Sigmoid colon (tissue), 7 donors: ENCODE results near the gene RSPH6A. TPM values are rescaled to one million over a fixed set of nuclear protein-coding genes. Genes with fewer than 3 reads are reported as not detected.

ENCODE experiments used
- DNase-seq: peaks from one replicate; pipeline ENCODE4 v3.0.0-alpha.2; 2019
- H3K27ac ChIP-seq, 4 donors: fragments of 200-600 bp; sonication (generic); one replicate each; pipeline ENCODE4 v1.5.1; 2016 to 2019; ENCODE audit warnings: mild to moderate bottlenecking in 1 of 4
- H3K27me3 ChIP-seq, 3 donors: fragments of 200-600 bp; sonication (generic); one replicate each; pipeline ENCODE4 v1.5.1; 2019; ENCODE audit warnings: mild to moderate bottlenecking in 1 of 3
- H3K36me3 ChIP-seq, 4 donors: fragments of 200-600 bp; sonication (generic); one replicate each; pipeline ENCODE4 v1.5.1; 2016 to 2019
- H3K4me1 ChIP-seq, 4 donors: fragments of 200-600 bp; sonication (generic); one replicate each; pipeline ENCODE4 v1.5.1; 2017 to 2019
- H3K4me3 ChIP-seq, 4 donors: fragments of 200-600 bp; sonication (generic); one replicate each; pipeline ENCODE4 v1.5.1; 2017 to 2019; ENCODE audit warnings: mild to moderate bottlenecking in 2 of 4, moderate library complexity in 1 of 4
- H3K9me3 ChIP-seq, 4 donors: fragments of 200-600 bp in 3 of 4; sonication (generic) in 3 of 4; one replicate each; pipeline versions ENCODE4 v1.5.1 to v1.6.1; 2013 to 2019
- CTCF ChIP-seq, 4 experiments: fragments of 450-650 bp in 3 of 4; fragments of 200-600 bp in 1 of 4; IDR thresholded peaks; one replicate each; pipeline ENCODE4 v1.5.1; 2016 to 2019; ENCODE audit warnings: antibody characterized with exemption in 4 of 4, mild to moderate bottlenecking in 3 of 4, moderate library complexity in 2 of 4
- EP300 ChIP-seq, 4 donors: sonication (generic); formaldehyde crosslinking; IDR thresholded peaks; one replicate each; pipeline ENCODE4 v1.6.1; 2017; ENCODE audit warnings: antibody characterized with exemption in 4 of 4
- POLR2A ChIP-seq, 2 donors: fragments of 450-650 bp; IDR thresholded peaks; one replicate each; pipeline ENCODE4 v1.6.1; 2016; ENCODE audit warnings: antibody characterized with exemption in 2 of 2, mild to moderate bottlenecking in 2 of 2, moderate library complexity in 2 of 2
- POLR2AphosphoS5 ChIP-seq, 4 donors: sonication (generic); formaldehyde crosslinking; IDR thresholded peaks; one replicate each; pipeline ENCODE4 v1.6.1; 2017; ENCODE audit warnings: antibody characterized with exemption in 4 of 4
- WGBS, 2 donors: extraction: QIAGEN DNeasy Blood & Tissue Kit; methylation state at CpG; one replicate each; pipeline ENCODE4 v1.1.7; 2013; 5-methylcytosine and 5-hydroxymethylcytosine counted together
- intact Hi-C: fragments of 100-400 bp; cut with DNase I; formaldehyde crosslinking; loops from one replicate; pipeline ENCODE4 v1.15.1; 2023
- polyA plus RNA-seq, 3 donors: library from polyadenylated mRNA; stranded (reverse); fragments of 200-250 nt; gene quantifications; one replicate each; pipeline ENCODE4 v1.2.3, GENCODE V29; 2013
- total RNA-seq, 4 donors: library from RNA; depleted of rRNA; stranded (reverse); fragments of >200 nt; gene quantifications; one replicate each; pipeline ENCODE4 v1.1.0, GENCODE V29; 2016
- donor health status: healthy with polysubstance abuse.
- donor health status: Bipolar disorder and iron deficiency.
- donor health status: healthy.

RSPH6A gene
- total and polyA plus RNA-seq, 7 donors = 0.12 TPM; not detected in 6

- intact Hi-C loops = no loop called here
- H3K27me3 ChIP-seq = no peaks in the 10 kb centered on the region
- H3K4me1 ChIP-seq = peaks cover 0 to 35% (median 29%) of the 10 kb centered on the region in 4 donors
- WGBS, 2 donors = 53 to 71% methylated on average over 9 of the region's 9 CpGs
- DNase-seq = no peak
- peak overlapping the region in 1 of 4 donors; percentile 14 for H3K27ac ChIP-seq
- TF ChIP-seq POLR2AphosphoS5 (IDR thresholded peaks at IDR 0.05) = no peak
- no peak for TF ChIP-seq POLR2A (IDR thresholded peaks at IDR 0.05)
- no peak for TF ChIP-seq CTCF (IDR thresholded peaks at IDR 0.05)
- no peak for TF ChIP-seq EP300 (IDR thresholded peaks at IDR 0.05)
- peaks cover 5 to 64% (median 54%) of the 10 kb centered on the region in 4 donors for H3K36me3 ChIP-seq
- H3K4me3 ChIP-seq = no peak overlapping the region
- no peaks in the 10 kb centered on the region for H3K9me3 ChIP-seq
These were observed 40.3 kb downstream of the RSPH6A start for GRCh38 chr19:45774765-45775164.

- no peaks in the 10 kb centered on the region for H3K9me3 ChIP-seq
- no peaks in the 10 kb centered on the region for H3K27me3 ChIP-seq
- peak overlapping the region; percentile 4 to 99 (median 94) for H3K27ac ChIP-seq
- peaks cover 5 to 61% (median 47%) of the 10 kb centered on the region in 4 donors for H3K36me3 ChIP-seq
- intact Hi-C loops = no loop called here
- no peak for DNase-seq
- H3K4me1 ChIP-seq = peaks cover 0 to 25% (median 18%) of the 10 kb centered on the region in 4 donors
- H3K4me3 ChIP-seq = no peak overlapping the region
- 11 to 26% methylated on average over 2 of the region's 2 CpGs for WGBS, 2 donors
- TF ChIP-seq POLR2AphosphoS5 (IDR thresholded peaks at IDR 0.05) (no peak), POLR2A (IDR thresholded peaks at IDR 0.05) (no peak), EP300 (IDR thresholded peaks at IDR 0.05) (no peak), CTCF (IDR thresholded peaks at IDR 0.05) (no peak)
These were observed 41.7 kb downstream of the RSPH6A start for GRCh38 chr19:45773384-45773783.

DNA sequence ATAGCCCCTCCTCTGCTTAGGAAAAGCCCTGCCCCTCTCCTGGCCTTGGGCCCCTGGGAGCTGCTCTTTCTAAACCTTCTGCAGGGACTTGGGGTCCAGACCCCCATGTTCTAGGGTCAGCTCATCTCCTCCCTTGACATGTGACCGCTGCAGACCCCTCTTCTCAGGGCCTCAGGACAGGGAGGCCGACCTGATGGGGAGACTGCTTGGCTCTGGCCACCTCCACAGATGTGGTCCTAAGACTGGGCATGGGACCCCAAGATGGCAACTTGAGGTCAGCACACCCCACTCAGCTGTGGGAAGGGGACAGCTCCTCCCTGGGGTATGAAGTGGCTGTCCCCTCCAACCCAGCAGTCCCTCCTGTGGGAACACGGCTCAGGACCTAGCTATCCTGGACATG lies 42.2 kb downstream of the RSPH6A start:
- Histone ChIP-seq H3K9me3 (no peaks in the 10 kb centered on the region), H3K4me3 (no peak overlapping the region), H3K27ac (peak overlapping the region; percentile 89 to 99 (median 98)), H3K36me3 (peaks cover 5 to 57% (median 42%) of the 10 kb centered on the region in 4 donors), H3K4me1 (peaks cover 0 to 22% (median 17%) of the 10 kb centered on the region in 4 donors), H3K27me3 (no peaks in the 10 kb centered on the region)
- 88 to 91% methylated on average over 3 of the region's 3 CpGs for WGBS, 2 donors
- TF ChIP-seq POLR2AphosphoS5 (IDR thresholded peaks at IDR 0.05) (peak in 1 of 4 donors; percentile 3), EP300 (IDR thresholded peaks at IDR 0.05) (no peak)
- no peak for DNase-seq
- intact Hi-C loops = no loop called here

DNA sequence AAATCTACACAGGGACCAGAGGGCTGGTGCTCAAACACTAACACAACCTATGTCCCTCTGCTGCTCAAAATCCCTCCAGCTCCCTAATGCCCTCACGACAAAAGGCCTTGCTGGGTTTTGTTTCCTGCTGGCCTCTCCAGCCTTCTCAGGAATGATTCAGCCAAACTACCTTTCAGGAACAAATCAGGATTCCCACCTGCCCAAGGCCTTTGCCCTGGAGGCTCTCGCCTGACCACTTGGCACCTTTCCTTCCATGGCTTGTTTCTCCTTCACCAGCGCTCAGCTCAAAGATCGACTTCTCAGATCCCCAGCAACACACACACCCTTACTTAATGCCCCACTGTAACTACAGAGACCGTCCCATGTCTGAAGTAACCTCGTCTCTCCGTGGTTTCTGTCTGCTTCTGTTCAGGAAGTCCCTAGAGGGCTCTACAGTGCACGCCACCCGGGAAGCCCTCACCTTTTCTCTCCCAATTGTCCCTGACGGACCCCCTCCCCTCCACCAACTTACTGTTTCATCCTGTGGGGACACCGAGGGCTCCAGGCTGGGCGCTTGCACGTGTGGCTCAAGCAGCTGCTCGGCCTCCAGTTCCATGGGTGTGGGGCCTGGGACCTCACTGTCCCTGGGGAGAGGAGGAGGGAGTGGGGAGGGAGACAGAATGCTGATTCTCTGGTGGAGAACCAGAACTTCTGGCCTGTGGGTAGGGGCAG lies 42.8 kb downstream of the RSPH6A start:
- peak overlapping the region; percentile 89 to 99 (median 98) for H3K27ac ChIP-seq

More for the DNA sequence above, 42.8 kb downstream of the RSPH6A start:
- Histone ChIP-seq H3K4me3 (no peak overlapping the region), H3K9me3 (no peaks in the 10 kb centered on the region), H3K4me1 (peaks cover under 1 to 28% (median 18%) of the 10 kb centered on the region in 4 donors), H3K36me3 (peaks cover 0 to 50% (median 36%) of the 10 kb centered on the region in 4 donors), H3K27me3 (no peaks in the 10 kb centered on the region)
- DNase-seq = peak; percentile 69
- WGBS, 2 donors = 77 to 85% methylated on average over 14 of the region's 14 CpGs
- intact Hi-C loops = no loop called here
- TF ChIP-seq POLR2AphosphoS5 (IDR thresholded peaks at IDR 0.05) (no peak), POLR2A (IDR thresholded peaks at IDR 0.05) (no peak), EP300 (IDR thresholded peaks at IDR 0.05) (no peak), CTCF (IDR thresholded peaks at IDR 0.05) (no peak)
